Endothelial cell (in vitro differentiated cells): Measurements from ENCODE around the gene CTDSPL. TPM values are rescaled to one million over a fixed set of nuclear protein-coding genes. Genes with fewer than 3 reads are reported as not detected.

Source experiments
- DNase-seq: peaks from one replicate; pipeline ENCODE4 v3.0.0; 2021; ENCODE audit warnings: low spot score
- H3K27ac Mint-ChIP-seq: one replicate; pipeline ENCODE4 v1.8.0; 2021; ENCODE audit warnings: mixed read lengths, inconsistent platforms; ENCODE audit not compliant: unreplicated experiment
- H3K27me3 Mint-ChIP-seq: one replicate; pipeline ENCODE4 v1.8.0; 2021; ENCODE audit warnings: mild to moderate bottlenecking, moderate library complexity, mixed read lengths, inconsistent platforms; ENCODE audit not compliant: unreplicated experiment
- H3K36me3 Mint-ChIP-seq: one replicate; pipeline ENCODE4 v1.8.0; 2021; ENCODE audit warnings: mild to moderate bottlenecking, low read depth, mixed read lengths, inconsistent platforms; ENCODE audit not compliant: unreplicated experiment
- H3K4me1 Mint-ChIP-seq: one replicate; pipeline ENCODE4 v1.8.0; 2021; ENCODE audit warnings: mild to moderate bottlenecking, mixed read lengths, inconsistent platforms; ENCODE audit not compliant: unreplicated experiment
- H3K4me3 Mint-ChIP-seq: one replicate; pipeline ENCODE4 v1.8.0; 2021; ENCODE audit warnings: mild to moderate bottlenecking, mixed read lengths, inconsistent platforms; ENCODE audit not compliant: unreplicated experiment
- H3K9me3 Mint-ChIP-seq: one replicate; pipeline ENCODE4 v1.8.0; 2021; ENCODE audit warnings: mixed read lengths, inconsistent platforms; ENCODE audit not compliant: unreplicated experiment
- CTCF ChIP-seq: fragments of 200-600 bp; sonication (generic); IDR thresholded peaks from one replicate; pipeline ENCODE4 v1.5.0; 2021; ENCODE audit warnings: antibody characterized with exemption; ENCODE audit not compliant: unreplicated experiment
- total RNA-seq: library from RNA; stranded (reverse); fragmentation: NEBNext Ultra II Directional; extraction: Animal tissue kit (Norgen Biotek cat#: 25700); gene quantifications from one replicate; pipeline ENCODE4 v1.2.1, GENCODE V29; 2021; ENCODE audit not compliant: unreplicated experiment

Gene CTDSPL
- total RNA-seq, 1 donor from 2014 or later, result 71.4 TPM

DNA sequence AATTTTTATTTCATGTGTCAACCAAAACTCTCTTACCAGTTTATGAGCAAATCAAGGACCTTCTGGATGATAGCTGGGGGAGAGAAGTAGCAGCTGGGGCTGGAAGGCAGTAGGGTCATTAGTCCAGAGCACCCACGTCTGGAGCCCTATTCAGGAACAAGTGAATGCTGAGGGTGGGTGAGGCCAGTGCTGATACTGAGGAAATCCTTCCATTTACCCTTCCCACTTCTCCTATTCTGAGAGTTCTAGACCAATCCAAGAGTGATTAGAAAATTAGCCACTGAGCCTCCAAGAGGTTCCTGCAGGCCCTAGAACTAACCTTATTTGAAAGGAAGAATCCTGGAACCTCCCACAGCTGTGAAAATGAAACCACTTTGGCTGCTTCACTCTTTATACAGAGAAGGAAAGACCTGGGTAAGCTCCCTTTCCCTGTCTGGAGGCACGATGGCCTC is 82.7 kb downstream of the CTDSPL start:
- peaks cover 46% of the 10 kb centered on the region for H3K4me1 Mint-ChIP-seq
- no peak overlapping the region for H3K27ac Mint-ChIP-seq

GRCh38 chr3:37945156-37945806 is 83.6 kb downstream of the CTDSPL start:
- no peak for DNase-seq
- H3K4me1 Mint-ChIP-seq, result peaks cover 46% of the 10 kb centered on the region
- H3K27ac Mint-ChIP-seq, result no peak overlapping the region
- no peaks in the 10 kb centered on the region for H3K9me3 Mint-ChIP-seq
- no peaks in the 10 kb centered on the region for H3K27me3 Mint-ChIP-seq
- TF ChIP-seq CTCF, result no peak
- no peak overlapping the region for H3K4me3 Mint-ChIP-seq
- peaks cover 14% of the 10 kb centered on the region for H3K36me3 Mint-ChIP-seq

More for the DNA sequence above, 82.7 kb downstream of the CTDSPL start:
- no peak for DNase-seq
- no peaks in the 10 kb centered on the region for H3K9me3 Mint-ChIP-seq
- peaks cover 2% of the 10 kb centered on the region for H3K27me3 Mint-ChIP-seq
- H3K36me3 Mint-ChIP-seq, result peaks cover 14% of the 10 kb centered on the region
- no peak overlapping the region for H3K4me3 Mint-ChIP-seq
- no peak for TF ChIP-seq CTCF

DNA sequence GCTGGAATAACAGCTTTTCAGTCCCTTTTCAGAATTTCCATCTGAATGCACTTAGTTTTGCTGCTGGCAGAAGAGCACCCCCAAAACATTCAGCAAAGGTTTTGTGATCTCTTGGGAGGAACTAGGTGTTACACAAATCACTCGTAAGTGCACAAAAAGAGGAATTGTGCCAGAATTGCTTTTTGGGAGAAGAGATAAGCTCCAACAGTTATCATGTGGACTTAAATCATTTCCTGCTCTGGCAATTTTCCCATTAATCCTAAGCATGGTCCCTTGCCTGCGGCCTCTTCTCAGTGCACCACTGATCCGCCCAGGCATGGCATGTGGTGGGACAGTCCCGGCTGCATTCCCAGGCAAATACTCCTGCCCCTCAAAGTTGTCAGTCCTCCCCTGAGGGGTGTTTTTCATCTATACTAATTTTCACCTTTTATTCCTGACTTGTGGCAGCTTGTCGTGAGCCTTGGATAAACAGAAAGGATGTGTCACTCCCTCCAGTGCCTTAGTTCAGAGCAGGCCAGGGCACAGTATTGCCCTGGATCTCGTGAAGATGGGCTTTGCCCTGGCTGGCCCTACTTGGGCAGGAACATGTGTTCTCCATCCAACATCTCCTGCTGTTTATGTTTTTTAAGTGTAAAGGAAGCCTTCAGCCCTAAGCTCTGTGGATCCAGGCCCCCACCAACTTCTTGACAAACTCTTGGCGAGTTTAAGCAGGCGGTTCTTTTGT is 84.3 kb downstream of the CTDSPL start:
- DNase-seq, result no peak
- Mint-ChIP-seq H3K9me3 (no peaks in the 10 kb centered on the region), H3K4me3 (no peak overlapping the region), H3K4me1 (peaks cover 43% of the 10 kb centered on the region), H3K36me3 (peaks cover 14% of the 10 kb centered on the region), H3K27me3 (no peaks in the 10 kb centered on the region), H3K27ac (peak overlapping the region; percentile 30)
- TF ChIP-seq CTCF, result no peak

DNA sequence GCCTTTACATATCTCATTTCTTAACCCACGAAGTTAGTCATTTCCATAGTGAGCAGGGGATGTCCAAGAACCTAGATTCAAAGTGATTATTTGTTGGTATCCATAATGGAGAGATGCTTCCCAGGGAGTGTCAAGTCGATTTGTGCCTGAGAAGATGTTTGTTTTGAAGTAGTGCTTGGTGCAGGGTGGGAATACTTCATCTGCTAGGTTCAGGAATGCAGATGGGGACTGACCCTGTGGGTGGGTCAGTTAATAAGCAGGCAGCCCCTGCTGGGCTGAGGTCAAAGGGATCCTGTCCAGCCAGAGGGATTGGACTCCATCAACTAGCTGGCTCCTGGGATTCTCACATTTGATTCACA is 84.8 kb downstream of the CTDSPL start:
- Mint-ChIP-seq H3K27me3 (no peaks in the 10 kb centered on the region), H3K4me3 (no peak overlapping the region), H3K27ac (peak overlapping the region; percentile 30), H3K4me1 (peaks cover 39% of the 10 kb centered on the region), H3K36me3 (peaks cover 14% of the 10 kb centered on the region), H3K9me3 (no peaks in the 10 kb centered on the region)
- no peak for TF ChIP-seq CTCF
- DNase-seq, result no peak

DNA sequence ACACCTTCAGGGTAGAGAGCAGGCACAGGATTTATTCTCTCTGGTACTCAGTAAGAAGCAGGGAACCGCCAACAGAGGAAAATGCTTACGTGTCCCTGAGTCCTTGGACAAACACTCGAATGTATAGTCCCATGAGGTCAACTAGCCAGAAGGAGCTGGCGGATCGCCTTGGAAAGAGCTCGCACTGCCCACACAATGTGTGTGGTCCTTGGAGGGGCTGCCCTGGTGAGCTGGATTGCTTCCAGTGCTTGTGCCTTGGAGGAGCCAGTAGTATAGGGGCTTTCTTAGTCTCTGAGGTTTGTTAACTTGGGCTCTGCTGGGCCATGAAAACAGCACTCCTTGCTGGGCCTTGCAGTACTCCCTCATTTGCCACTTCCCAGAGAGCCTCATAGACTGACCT is 88.2 kb downstream of the CTDSPL start:
- no peak overlapping the region for H3K4me3 Mint-ChIP-seq
- peaks cover 28% of the 10 kb centered on the region for H3K4me1 Mint-ChIP-seq
- DNase-seq, result no peak
- TF ChIP-seq CTCF, result no peak
- H3K27me3 Mint-ChIP-seq, result no peaks in the 10 kb centered on the region
- no peak overlapping the region for H3K27ac Mint-ChIP-seq
- H3K36me3 Mint-ChIP-seq, result peaks cover 29% of the 10 kb centered on the region
- H3K9me3 Mint-ChIP-seq, result no peaks in the 10 kb centered on the region
